HG03442 (cell line): ENCODE data around the gene FAM120C.

ENCODE experiments used
- ATAC-seq: cut with Tn5 transposase; IDR thresholded peaks from one replicate; pipeline ENCODE4 v1.9.1; 2021; ENCODE audit warnings: mild to moderate bottlenecking, moderate library complexity; ENCODE audit not compliant: unreplicated experiment

Gene FAM120C, protein sequence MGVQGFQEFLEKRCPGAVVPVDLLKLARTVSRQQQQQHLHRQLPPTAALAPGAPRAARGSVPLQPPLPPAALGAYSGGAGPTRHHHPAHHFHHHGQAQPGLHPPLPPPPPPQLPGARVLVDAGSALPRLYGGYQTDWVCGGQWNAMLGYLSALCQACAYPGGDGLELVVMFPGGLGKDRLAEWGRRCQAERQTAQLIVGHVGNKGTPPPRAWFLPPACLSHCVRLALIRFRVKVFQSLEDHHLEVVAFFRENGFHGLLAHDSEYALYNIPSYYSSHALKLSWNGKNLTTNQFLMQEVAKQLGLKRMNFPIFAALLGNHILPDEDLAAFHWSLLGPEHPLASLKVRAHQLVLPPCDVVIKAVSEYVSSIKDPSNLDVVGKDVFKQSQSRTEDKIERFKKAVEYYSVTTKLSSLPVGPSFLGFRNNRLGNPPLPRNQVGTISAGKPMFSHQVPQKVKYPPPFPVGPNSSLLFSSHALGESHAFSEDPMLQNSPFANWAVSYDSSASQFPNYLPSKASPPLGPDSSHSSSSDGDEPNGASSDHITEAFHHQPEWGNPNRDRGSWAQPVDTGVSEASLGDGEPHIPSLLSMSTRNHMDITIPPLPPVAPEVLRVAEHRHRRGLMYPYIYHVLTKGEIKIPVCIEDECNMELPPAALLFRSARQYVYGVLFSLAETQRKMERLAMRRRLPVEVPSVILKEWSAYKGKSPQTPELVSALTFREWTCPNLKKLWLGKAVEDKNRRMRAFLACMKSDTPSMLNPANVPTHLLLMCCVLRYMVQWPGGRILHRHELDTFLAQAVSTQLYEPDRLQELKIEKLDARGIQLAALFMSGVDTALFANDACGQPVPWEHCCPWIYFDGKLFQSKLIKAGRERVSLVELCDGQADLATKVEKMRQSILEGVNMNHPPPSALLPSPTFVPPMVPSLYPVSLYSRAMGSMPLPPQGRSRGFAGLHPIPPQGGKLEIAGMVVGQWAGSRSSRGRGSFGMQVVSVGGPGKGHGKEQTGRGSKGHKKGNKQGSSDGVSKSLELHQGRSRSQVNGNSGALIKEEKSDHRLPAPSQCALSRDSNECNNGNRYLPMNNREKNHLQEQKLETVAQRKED

DNA sequence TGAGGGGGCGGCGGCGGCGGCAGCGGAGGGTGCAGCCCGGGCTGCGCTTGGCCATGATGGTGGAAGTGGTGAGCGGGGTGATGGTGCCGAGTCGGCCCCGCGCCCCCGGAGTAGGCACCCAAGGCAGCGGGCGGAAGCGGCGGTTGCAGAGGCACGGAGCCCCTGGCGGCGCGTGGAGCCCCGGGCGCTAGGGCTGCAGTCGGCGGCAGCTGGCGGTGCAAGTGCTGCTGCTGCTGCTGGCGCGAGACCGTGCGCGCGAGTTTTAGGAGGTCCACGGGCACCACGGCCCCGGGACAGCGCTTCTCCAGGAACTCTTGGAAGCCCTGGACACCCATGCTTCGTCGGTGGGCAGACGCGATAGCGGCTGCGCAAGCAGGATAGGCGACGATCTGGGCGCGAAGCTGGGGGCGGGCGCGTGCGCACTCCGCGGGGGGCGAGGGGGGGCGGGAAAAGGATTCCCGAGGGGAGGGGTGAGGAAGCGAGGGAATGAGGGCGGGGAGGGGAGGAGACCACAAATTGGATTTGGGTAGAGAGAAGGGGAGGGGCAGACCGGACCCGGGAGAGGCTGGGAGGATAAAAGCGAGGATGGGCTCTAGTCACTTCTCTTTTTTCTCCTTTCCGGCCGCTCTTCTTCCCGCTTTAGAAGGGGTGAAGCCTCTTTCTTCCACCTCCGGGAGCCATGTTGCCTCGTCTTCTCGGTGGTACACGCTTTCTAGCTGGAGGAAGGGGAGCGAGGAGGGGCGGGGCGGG is at the start of gene FAM120C:
FAM120C (minus strand) TSS at position 391 of the 750 bp plus-strand sequence; CDS start at position 335, 56 bp downstream.
- peak; percentile 35 for ATAC-seq

DNA sequence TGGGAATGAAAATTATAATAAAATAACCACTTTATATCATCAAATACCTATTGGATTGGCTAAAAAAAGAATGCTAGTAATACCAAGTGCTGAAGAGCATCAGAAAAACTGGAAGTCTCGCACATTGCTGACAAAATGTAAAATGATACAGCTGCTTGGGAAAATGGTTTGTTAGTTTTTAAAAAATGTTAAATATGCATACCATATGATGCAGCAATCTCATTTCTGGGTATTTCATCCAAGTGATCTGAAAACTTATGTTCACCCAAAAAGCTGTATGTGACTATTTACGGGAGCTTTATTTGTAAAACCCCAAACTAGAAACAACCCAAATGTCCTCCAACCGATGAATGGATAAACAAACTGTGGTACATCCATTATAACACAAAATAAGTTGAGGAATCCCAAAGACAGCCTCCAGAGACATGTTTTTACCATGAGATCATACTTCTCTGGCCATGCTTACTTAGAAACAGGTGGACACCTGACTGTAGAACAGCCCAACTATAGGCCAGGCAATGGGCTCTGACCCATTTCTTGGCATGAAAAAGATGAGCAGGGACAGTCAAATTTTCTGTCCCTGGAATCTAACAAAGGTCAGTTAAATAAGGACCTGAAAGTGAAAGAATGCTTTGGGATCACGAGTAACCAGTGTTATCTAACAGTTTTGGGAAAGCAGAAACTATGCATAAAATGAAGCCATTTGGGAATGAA is 47.5 kb upstream of the FAM120C start:
- no peak for ATAC-seq

DNA sequence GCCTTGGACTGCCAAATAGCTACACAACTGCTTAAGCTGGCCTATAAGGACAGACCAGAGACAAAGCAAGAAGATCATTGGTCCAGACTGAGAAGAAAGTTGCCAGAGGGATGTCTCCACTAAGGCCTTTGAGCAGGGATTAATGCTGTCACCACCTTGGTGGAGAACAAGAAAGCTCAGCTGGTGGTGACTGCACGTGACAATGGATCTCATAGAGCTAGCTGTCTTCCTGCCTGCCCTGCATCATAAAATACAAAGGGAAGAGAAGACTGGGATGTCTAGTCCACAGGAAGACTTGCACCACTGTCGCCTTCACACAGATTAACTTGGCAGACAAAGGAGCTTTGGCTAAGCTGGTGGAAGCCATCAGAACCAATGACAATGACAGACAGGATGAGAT is 40.5 kb upstream of the FAM120C start:
- no peak for ATAC-seq

DNA sequence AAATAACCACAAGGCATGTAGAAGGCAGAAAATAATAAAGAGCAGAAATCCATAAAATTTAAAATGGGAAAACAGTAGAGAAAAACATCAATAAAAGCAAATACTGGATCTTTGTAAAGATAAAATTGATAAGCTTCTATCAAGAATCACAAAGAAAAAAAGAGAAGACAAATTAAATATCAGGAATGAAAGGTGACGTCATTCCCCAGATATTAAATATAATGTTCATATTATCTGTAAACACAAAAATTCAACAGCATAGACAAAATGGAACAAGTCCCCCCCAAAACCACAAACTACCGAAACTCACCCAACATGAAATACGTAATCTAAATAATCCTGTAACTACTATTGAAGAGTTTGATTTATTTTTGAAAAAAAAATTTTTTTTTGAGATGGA is 30.5 kb upstream of the FAM120C start:
- no peak for ATAC-seq

DNA sequence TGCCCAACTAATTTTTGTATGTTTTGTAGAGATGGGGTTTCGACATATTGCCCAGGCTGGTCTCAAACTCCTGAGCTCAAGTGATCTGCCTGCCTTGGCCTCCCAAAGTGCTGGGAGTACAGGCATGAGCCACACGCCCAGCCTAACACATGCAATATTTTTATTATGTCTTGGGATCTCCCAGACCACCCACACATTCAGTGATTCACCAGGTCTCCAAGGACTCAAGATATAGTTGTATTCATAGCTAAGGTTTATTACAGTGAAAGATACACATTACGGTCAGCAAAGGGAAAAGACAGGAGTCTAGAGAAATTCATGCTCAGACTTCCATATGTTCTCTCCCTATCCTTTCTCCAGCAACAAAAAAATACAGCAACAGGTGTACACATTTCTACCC is 25.5 kb upstream of the FAM120C start:
- ATAC-seq = no peak

DNA sequence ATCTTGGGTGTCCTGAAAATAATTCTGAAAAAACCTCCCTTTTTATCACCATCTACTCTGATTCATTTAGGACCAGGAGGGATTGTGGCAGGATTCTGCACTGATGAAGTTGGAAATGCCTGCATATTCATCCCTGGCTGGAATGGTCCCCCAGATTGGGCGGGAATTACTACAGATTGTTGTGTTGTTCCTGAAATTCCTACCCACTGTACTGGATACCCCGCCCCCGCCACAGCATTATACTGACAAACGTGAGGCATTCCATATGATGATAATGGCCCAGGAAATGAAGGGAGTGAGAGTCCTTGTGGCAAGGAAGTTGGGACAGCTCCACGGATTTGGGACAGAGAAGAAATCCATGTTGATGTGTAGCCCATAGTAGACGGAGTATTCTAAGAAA is 15.2 kb upstream of the FAM120C start:
- no peak for ATAC-seq

DNA sequence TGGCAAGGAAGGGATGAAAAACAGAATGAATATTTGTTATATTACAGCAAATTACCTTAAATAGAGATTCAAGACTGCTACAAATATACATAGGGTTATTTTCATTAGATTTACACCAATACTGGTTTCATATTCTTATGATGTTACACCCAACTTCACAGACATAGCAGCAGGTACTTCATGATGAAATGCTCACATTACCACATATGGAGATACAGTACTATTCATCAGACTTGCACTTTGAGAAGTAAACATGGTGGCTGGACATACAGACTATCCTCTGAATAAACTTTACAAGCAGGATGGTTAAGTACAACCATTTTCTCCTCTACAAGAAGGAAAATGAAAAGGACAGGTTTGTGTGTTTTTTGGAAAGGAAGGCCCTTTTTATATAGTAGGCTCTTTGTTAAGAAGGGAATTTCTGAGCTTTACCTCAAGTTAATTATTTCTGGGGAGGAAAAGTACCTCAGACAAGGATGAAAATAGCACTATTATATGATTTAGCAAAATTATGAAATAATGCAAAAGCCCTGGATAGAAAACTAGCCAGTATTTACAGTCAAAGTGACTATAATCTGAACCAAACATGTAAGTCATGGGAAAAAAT is 12.0 kb upstream of the FAM120C start:
- no peak for ATAC-seq

DNA sequence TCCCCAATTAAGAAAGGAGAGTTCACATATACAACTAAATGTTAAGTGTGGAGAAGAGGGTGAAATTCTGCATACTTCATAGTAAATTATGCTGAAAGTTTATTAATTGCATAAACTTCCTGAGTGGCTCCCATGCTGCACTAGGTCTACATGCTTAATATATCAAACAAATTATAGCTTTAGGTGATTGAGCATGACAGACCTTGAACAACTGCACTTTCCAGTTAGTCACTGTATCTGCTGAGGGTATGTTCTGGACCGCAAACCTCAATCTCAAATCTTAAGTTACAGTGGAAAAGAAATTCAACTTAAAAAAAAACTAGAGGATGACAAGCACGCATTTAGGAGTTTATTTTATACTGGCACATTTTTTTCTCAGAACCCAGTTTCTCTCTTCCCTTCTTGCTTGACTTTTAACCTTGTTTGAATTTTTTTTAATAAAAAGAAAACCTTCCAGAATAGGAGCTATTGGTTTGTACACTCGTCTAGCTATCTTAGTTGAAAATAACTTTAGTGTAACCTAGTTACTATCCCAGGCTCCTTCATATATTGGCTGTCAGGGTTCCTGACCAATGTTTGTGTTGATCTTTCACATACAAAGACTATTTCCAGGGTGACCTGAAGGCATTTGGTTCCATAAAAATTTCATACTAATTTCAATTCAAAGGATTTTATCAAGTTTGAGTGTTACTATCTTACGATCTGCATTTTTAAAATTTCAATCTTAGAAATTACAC is 10.2 kb upstream of the FAM120C start:
- ATAC-seq = no peak

DNA sequence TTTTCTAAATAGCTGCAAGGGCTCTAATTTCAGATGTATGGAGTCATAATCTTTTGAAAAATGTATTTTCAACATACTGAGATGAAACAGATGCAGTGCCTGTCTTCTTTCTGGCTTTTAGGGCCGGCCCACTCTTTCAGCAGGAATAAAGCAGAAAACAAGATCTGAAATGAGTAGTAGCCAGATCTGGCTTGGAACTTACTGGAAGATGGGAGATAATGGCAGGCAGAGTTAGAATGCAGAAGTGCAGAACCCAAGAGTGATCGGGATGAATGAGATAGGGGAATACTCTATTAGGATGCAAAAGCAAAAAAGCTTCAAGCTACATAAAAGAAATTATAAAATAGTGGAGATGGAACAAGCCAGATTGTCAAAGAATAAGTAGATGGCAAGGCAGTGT is 1.4 kb upstream of the FAM120C start:
- ATAC-seq = no peak

DNA sequence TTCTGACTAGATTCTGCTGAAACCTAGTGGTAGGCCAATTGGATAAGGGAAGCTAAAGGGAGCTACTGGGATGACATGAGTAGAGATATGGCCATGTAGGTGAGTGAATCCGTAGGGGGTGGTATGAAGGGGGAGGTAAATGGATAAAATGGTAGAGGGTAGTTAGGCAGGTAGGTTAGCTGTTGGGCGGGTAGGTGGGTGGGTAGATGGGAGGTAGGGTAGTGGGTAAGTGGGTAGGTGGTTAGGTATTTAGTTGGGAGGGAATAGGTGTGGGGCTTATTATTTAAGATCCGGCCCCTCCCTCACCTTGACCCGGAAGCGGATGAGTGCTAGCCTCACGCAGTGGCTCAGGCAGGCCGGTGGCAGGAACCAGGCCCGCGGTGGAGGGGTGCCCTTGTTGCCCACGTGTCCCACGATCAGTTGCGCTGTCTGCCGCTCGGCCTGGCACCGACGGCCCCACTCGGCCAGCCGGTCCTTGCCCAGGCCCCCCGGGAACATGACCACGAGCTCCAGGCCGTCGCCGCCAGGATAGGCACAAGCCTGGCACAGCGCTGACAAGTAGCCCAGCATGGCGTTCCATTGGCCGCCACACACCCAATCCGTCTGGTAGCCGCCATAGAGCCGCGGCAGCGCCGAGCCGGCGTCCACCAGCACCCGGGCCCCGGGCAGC is 725 bp downstream of the FAM120C start:
- peak; percentile 63 for ATAC-seq

DNA sequence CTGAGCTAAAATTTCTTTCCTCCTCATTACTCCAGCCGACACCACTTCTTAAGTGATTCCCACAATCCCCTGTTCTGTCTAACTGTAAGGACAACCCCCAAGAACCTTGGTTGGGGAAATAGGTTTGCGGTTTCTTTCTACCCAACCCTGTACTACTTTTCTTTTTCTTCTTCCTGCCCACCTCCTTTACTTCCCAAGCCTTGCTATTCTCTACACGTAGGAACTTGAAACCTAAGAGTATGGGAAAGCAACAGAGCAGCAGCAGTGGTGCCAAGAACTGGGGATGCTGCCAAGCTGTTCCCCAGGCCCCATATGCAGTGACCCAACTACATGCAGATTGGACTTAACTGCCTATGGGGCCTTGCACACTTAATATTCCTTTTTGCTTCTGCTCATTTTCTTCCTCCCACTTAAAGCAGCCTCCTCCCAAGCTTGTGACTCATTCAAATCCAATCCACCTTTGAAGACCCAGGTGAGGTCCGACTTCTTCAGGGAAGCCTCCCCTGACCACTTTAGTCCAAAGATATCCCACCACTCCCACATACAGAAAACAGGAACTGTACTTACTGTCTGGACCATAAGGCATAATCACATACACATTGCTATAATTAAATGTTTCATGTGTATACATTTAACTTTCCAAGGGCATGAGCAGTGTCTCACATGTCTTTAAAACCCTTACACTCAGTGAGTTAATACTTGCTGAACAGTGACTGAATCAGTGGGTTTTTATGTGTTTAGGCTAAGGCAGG is 1.7 kb downstream of the FAM120C start:
- ATAC-seq = no peak

DNA sequence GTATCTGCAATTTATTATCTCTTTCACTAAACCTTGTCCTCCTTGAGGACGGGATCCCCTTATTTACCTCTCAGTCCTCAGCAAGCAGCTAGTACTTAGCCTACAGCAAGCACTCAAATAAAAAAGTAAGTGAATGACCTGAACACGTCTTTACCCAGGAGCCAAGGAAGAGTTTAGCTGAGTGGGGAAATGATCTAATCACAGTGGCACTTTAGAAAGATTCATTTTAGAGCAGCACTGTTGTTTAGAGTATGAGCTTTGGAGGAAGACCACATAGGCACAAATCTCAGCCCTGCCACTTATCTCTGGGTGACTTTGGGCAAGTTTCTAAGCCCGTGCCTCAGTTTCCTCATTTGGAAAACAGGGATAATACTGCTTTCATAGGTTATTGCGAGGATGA is 2.7 kb downstream of the FAM120C start:
- no peak for ATAC-seq

DNA sequence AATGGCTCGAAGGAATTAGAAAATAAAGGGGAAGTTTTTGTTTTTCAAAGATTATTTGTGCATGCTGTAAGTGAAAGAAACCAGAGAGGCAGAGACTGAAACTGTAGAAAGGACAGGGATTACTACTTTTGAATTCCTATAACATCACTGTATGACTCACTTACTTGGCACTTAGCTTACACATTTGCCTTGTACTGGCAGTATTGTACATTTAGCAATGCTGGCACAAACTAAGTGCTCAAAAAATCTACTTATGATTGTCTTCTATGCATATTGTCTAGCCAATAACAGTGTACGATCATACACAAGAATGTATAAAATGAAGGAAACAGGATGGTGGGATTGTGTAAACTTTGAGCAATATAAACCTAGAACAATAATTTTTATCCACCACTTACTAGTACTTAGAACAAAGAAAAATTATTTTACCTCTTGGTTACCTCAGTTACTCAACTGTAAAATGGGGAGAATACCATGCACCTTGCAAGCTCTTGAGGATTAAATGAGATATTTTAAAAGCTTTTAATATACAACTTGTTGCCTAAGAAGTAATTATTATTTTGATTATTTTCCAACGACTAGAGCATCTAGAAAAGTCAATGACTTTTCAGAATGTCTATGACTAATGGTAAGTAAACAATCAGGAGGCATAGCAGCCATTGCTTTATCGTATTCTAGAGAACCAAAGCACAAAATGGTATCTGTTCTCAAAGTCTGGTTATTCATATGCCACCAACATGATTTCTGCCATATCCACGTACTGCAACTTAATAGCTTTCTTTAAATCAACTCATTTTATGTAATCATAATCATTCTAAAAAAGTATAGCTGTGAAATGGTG is 4.7 kb downstream of the FAM120C start:
- no peak for ATAC-seq

DNA sequence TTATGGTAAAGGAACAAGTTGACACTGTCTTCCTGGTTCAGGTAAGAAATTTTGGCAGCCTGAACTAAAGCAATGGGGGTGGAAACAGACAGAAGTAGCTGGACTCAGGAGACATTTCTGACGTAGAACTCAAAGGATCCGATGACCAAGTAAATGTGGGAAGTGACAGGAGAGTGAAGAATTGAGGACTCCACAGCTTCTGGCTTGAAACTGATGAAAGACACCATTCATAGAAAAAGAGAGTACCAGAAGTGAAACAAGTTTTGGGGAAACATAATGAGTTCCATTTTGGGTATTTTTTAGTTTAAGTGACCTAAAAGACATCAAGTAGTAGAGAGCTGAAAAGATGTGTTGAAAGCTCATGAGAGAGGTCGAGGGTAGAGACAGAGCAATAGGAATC is 5.7 kb downstream of the FAM120C start:
- ATAC-seq = no peak

DNA sequence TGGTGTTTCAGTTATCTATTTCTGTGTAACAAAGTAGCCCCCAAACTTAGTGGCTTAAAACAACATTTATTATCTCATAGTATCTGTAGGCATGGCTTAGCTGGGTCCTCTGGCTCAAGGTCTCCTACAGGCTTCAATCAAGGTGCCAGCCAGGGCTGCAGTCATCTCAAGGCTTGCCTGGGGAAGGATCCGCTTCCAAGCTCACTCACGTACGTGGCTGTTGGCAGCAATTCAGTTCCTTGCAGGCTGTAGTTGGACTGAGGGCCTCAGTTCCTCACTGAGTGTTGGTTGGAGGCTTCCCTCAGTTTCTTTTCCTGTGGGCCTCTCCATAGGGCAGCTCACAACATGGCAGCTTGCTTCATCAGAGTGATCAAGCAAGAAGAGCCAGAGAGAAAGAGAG is 9.3 kb downstream of the FAM120C start:
- no peak for ATAC-seq

DNA sequence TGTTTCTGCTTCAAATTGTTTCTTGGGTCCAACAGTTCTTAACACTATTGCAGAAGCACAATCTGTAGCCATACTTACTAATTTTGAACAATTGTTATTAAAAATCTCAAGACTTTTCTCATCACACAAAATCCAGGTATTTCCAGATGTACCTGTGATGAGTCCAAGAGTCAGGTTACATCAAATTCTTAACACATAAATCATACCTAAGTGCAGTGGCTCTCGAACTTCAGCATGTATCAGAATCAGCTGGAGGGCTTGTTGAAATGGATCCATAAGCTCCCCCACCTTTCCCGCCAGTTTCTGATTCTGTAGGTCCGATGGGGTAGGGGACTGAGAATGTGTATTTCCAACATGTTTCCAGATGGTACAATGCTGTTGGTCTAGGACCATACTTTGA is 10.6 kb downstream of the FAM120C start:
- no peak for ATAC-seq
